GM12874 (cell line): ENCODE results near the gene MLPH.

Experiments
- CTCF ChIP-seq: IDR thresholded peaks from 2 replicates; pipeline ENCODE4 v1.5.1; 2011; ENCODE audit warnings: low read depth, mild to moderate bottlenecking, control low read depth, low read length, moderate library complexity; ENCODE audit not compliant: insufficient read depth

Gene MLPH

GRCh38 chr2:237549643-237550415 is 62.8 kb downstream of the MLPH start:
- TF ChIP-seq CTCF, result no peak

- no peak for TF ChIP-seq CTCF
Observed at GRCh38 chr2:237551071-237551574, 64.1 kb downstream of the MLPH start.

GRCh38 chr2:237552908-237553307 is 65.9 kb downstream of the MLPH start:
- TF ChIP-seq CTCF, result no peak

GRCh38 chr2:237553948-237554347 is 66.9 kb downstream of the MLPH start:
- no peak for TF ChIP-seq CTCF

GRCh38 chr2:237555560-237555959 is 68.5 kb downstream of the MLPH start:
- no peak for TF ChIP-seq CTCF

GRCh38 chr2:237556773-237557632 is 70.0 kb downstream of the MLPH start:
- no peak for TF ChIP-seq CTCF

GRCh38 chr2:237557633-237558015 is 70.6 kb downstream of the MLPH start:
- no peak for TF ChIP-seq CTCF
